WTC11 (cell line): ENCODE data around the gene PSMC3.

ENCODE experiments used
- CTCF ChIP-seq: fragments of 200-600 bp; IDR thresholded peaks from 2 replicates; pipeline ENCODE4 v1.8.0; 2022; ENCODE audit warnings: antibody characterized with exemption
- ETV6 ChIP-seq: sonication (generic); formaldehyde crosslinking; IDR thresholded peaks from 2 replicates; pipeline ENCODE4 v1.8.1; 2022; ENCODE audit warnings: mild to moderate bottlenecking, missing genetic modification reagents
- JUN ChIP-seq: sonication (generic); formaldehyde crosslinking; IDR thresholded peaks from 2 replicates; pipeline ENCODE4 v1.8.0; 2023; ENCODE audit warnings: mild to moderate bottlenecking, missing genetic modification reagents
- NR2C2 ChIP-seq: sonication (generic); formaldehyde crosslinking; IDR thresholded peaks from 2 replicates; pipeline ENCODE4 v1.8.0; 2022; ENCODE audit warnings: mild to moderate bottlenecking, missing genetic modification reagents

GRCh38 chr11:47396049-47396320, 30.3 kb downstream of the PSMC3 start:
- TF ChIP-seq CTCF (no peak), NR2C2 (no peak), JUN (CRISPR knock-in tag) (no peak), ETV6 (CRISPR knock-in tag) (no peak)
